OCI-LY1 (cell line): ENCODE results near the gene FAM83E.

Experiments
- EZH2 ChIP-seq: fragments of 200-600 bp; sonication (generic), shearing (Covaris generic); IDR thresholded peaks from 2 replicates; pipeline ENCODE4 v1.8.0; 2017; ENCODE audit warnings: borderline replicate concordance, mixed run types, mild to moderate bottlenecking, antibody characterized with exemption, low read length, moderate library complexity, mixed read lengths
- TF ChIP-seq, protein P1 (sequence below): fragments of 200-600 bp; sonication (generic), shearing (Covaris generic); IDR thresholded peaks from 2 replicates; pipeline ENCODE4 v1.5.1; 2017; ENCODE audit warnings: mild to moderate bottlenecking, antibody characterized with exemption, low read length, moderate library complexity, mixed read lengths

DNA sequence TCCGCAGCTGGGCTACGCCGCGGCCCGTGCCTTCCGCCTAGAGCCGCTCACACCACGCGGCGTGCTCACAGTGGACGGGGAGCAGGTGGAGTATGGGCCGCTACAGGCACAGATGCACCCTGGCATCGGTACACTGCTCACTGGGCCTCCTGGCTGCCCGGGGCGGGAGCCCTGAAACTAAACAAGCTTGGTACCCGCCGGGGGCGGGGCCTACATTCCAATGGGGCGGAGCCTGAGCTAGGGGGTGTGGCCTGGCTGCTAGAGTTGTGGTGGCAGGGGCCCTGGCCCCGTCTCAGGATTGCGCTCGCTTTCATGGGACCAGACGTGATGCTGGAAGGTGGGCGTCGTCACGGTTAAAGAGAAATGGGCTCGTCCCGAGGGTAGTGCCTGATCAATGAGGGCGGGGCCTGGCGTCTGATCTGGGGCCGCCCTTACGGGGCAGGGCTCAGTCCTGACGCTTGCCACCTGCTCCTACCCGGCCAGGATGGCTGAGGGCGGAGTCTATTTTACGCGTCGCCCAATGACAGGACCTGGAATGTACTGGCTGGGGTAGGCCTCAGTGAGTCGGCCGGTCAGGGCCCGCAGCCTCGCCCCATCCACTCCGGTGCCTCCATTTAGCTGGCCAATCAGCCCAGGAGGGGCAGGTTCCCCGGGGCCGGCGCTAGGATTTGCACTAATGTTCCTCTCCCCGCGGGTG, 14.9 kb upstream of the FAM83E start:
- TF ChIP-seq, protein P1, sequence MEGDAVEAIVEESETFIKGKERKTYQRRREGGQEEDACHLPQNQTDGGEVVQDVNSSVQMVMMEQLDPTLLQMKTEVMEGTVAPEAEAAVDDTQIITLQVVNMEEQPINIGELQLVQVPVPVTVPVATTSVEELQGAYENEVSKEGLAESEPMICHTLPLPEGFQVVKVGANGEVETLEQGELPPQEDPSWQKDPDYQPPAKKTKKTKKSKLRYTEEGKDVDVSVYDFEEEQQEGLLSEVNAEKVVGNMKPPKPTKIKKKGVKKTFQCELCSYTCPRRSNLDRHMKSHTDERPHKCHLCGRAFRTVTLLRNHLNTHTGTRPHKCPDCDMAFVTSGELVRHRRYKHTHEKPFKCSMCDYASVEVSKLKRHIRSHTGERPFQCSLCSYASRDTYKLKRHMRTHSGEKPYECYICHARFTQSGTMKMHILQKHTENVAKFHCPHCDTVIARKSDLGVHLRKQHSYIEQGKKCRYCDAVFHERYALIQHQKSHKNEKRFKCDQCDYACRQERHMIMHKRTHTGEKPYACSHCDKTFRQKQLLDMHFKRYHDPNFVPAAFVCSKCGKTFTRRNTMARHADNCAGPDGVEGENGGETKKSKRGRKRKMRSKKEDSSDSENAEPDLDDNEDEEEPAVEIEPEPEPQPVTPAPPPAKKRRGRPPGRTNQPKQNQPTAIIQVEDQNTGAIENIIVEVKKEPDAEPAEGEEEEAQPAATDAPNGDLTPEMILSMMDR = no peak
- TF ChIP-seq EZH2 = no peak
